Measurements from ENCODE around the gene TLK2.
"Not testable (repeated sequence)": the region's sequence is repeated elsewhere in the genome, so short reads cannot be mapped to it uniquely, and the experiment has no call there.

TLK2 gene

GRCh38 chr17:62565817-62566216, 87.2 kb downstream of the TLK2 start:
- no peak for DNase-seq

GRCh38 chr17:62566996-62567578, 88.5 kb downstream of the TLK2 start:
- no peak for DNase-seq

GRCh38 chr17:62572488-62572887, 93.9 kb downstream of the TLK2 start:
- DNase-seq, result no peak

GRCh38 chr17:62572888-62573401, 94.3 kb downstream of the TLK2 start:
- DNase-seq, result no peak

- no peak for DNase-seq
These were observed 95.0 kb downstream of the TLK2 start for GRCh38 chr17:62573480-62574117.

- no peak for DNase-seq
These were observed 97.8 kb downstream of the TLK2 start for GRCh38 chr17:62576382-62576781.

GRCh38 chr17:62578757-62579487, 100.3 kb downstream of the TLK2 start:
- no peak for DNase-seq

- no peak for DNase-seq
These were observed 102.3 kb downstream of the TLK2 start for GRCh38 chr17:62580947-62581346.

- DNase-seq, result no peak
These were observed 103.1 kb downstream of the TLK2 start for GRCh38 chr17:62581764-62582163.

- DNase-seq, result no peak
These were observed 108.9 kb downstream of the TLK2 start for GRCh38 chr17:62587554-62587953.

GRCh38 chr17:62588109-62588508, 109.5 kb downstream of the TLK2 start:
- no peak for DNase-seq

- no peak for DNase-seq
These were observed 112.7 kb downstream of the TLK2 start for GRCh38 chr17:62591333-62591732.

- not testable (repeated sequence) for DNase-seq
These were observed 113.2 kb downstream of the TLK2 start for GRCh38 chr17:62591822-62592221.

GRCh38 chr17:62592341-62593099, 113.9 kb downstream of the TLK2 start:
- DNase-seq, result no peak

GRCh38 chr17:62595484-62595883, 116.9 kb downstream of the TLK2 start:
- DNase-seq, result no peak

- no peak for DNase-seq
These were observed 118.0 kb downstream of the TLK2 start for GRCh38 chr17:62596662-62597061.

GRCh38 chr17:62597150-62597549, 118.5 kb downstream of the TLK2 start:
- DNase-seq, result no peak

- DNase-seq, result no peak
These were observed 119.3 kb downstream of the TLK2 start for GRCh38 chr17:62597920-62598319.

- no peak for DNase-seq
These were observed 121.5 kb downstream of the TLK2 start for GRCh38 chr17:62599964-62600657.

- DNase-seq, result no peak
These were observed 122.2 kb downstream of the TLK2 start for GRCh38 chr17:62600805-62601204.

- DNase-seq, result no peak
These were observed 122.8 kb downstream of the TLK2 start for GRCh38 chr17:62601471-62601870.

- not testable (repeated sequence) for DNase-seq
These were observed 125.2 kb downstream of the TLK2 start for GRCh38 chr17:62603783-62604182.

GRCh38 chr17:62605588-62605987, 127.0 kb downstream of the TLK2 start:
- DNase-seq, result no peak
